Stomach (tissue), 9 donors: ENCODE data around the gene RAB27A. TPM values are rescaled to one million over a fixed set of nuclear protein-coding genes. Genes with fewer than 3 reads are reported as not detected.
"Not testable (repeated sequence)": the region's sequence is repeated elsewhere in the genome, so short reads cannot be mapped to it uniquely, and the experiment has no call there.

Experiments
- DNase-seq, 2 donors: peaks; one replicate each; pipeline versions ENCODE4 v3.0.0 to v3.0.0-alpha.2; 2013 to 2019
- H3K27ac ChIP-seq, 5 donors: fragments of 200-600 bp in 4 of 5; sonication (generic) in 4 of 5; one replicate each; pipeline ENCODE4 v1.5.1; 2013 to 2019; ENCODE audit warnings: mild to moderate bottlenecking in 1 of 5, moderate library complexity in 1 of 5
- H3K27me3 ChIP-seq, 3 donors: fragments of 200-600 bp; sonication (generic); one replicate each; pipeline ENCODE4 v1.5.1; 2017 to 2019; ENCODE audit warnings: mixed run types in 1 of 3
- H3K36me3 ChIP-seq, 4 donors: fragments of 200-600 bp; sonication (generic); 1 replicate in 3 of 4; 2 replicates in 1 of 4; pipeline ENCODE4 v1.5.1; 2016 to 2019
- H3K4me1 ChIP-seq, 4 donors: fragments of 200-600 bp; sonication (generic); one replicate each; pipeline ENCODE4 v1.5.1; 2016 to 2019
- H3K4me3 ChIP-seq, 4 donors: fragments of 200-600 bp; sonication (generic) in 3 of 4; one replicate each; pipeline ENCODE4 v1.5.1; 2016 to 2019; ENCODE audit warnings: mild to moderate bottlenecking in 1 of 4
- H3K9me3 ChIP-seq, 4 donors: fragments of 200-600 bp; sonication (generic); one replicate each; pipeline ENCODE4 v1.5.1; 2016 to 2019
- EP300 ChIP-seq: sonication (generic); formaldehyde crosslinking; IDR thresholded peaks from one replicate; pipeline ENCODE4 v1.6.1; 2017; ENCODE audit warnings: antibody characterized with exemption
- POLR2A ChIP-seq, 4 donors: fragments of 450-650 bp; IDR thresholded peaks; one replicate each; pipeline ENCODE4 v1.6.1; 2016; ENCODE audit warnings: antibody characterized with exemption in 4 of 4, control low read depth in 2 of 4, mild to moderate bottlenecking in 1 of 4, moderate library complexity in 1 of 4
- POLR2AphosphoS5 ChIP-seq, 3 donors: sonication (generic); formaldehyde crosslinking; IDR thresholded peaks; one replicate each; pipeline ENCODE4 v1.6.1; 2016; ENCODE audit warnings: antibody characterized with exemption in 3 of 3
- WGBS, 5 donors: extraction: QIAGEN DNeasy Blood & Tissue Kit in 3 of 5; methylation state at CpG; one replicate each; pipeline versions ENCODE4 v1.1.5 to v1.1.7; 2013 to 2018; 5-methylcytosine and 5-hydroxymethylcytosine counted together
- intact Hi-C: fragments of 100-400 bp; cut with DNase I; formaldehyde crosslinking; loops from one replicate; pipeline ENCODE4 v1.15.1; 2023; ENCODE audit warnings: low total_unique reads
- polyA plus RNA-seq, 3 donors: library from polyadenylated mRNA; stranded (reverse); fragments of 200-250 nt; gene quantifications; one replicate each; pipeline ENCODE4 v1.2.3, GENCODE V29; 2013
- total RNA-seq, 5 donors: library from RNA; depleted of rRNA; stranded (reverse); fragments of >200 nt; gene quantifications; one replicate each; pipeline versions ENCODE4 v1.1.0 to v1.2.3, GENCODE V29; 2014 to 2016
- TF ChIP-seq, protein P1 (sequence below), 7 experiments: fragments of 450-650 bp in 4 of 7; fragments of 200-600 bp in 3 of 7; sonication (generic) in 3 of 7; IDR thresholded peaks; one replicate each; pipeline ENCODE4 v1.5.1; 2016 to 2019; ENCODE audit warnings: antibody characterized with exemption in 7 of 7, control low read depth in 2 of 7, mild to moderate bottlenecking in 1 of 7
- donor health status: healthy with polysubstance abuse.
- donor health status: Bipolar disorder and iron deficiency.
- donor health status: healthy.

The RAB27A gene
- total and polyA plus RNA-seq, 8 donors, result 4.3 to 146 (median 58.1) TPM

DNA sequence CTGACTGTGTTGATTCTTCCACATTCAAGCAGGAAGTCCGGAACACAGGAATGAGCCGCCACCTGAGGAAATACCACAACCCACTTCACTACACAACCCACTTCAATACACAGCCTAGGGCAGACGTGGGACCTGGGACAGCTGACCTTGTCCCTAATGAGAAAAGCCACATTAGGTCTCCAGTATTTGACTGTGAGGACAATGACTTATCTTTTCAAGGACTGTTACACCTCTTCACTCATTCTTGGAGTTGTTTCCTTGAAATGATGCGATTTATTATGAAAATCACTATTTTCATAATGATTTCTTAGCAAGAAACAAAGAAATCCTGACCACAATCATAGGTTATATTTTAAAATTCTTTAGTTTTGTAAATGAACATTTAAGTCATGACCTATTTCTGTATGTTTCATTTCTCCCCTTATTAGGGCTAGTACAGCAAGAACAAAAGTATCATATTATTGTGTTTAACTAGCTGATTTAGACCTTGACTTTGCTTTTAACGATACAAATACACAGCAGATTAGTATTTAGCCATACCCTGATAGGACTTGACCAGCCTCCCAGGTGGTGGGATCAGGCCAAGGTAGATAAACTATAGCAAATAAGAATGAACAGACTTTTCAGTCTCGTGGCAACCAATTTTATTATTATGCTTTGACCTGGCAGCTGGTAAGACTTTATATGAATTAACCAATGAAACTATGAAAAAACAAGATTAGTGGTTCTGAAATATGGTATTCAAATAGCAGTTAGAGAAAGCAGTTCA, 6.0 kb downstream of the RAB27A start:
- Histone ChIP-seq H3K27ac (peak overlapping the region; percentile 74 to 95 (median 81)), H3K27me3 (no peaks in the 10 kb centered on the region), H3K36me3 (no peaks in the 10 kb centered on the region), H3K9me3 (no peaks in the 10 kb centered on the region), H3K4me1 (peaks cover 48 to 94% (median 70%) of the 10 kb centered on the region in 4 donors), H3K4me3 (peak overlapping the region in 3 of 4 donors; percentile 0 to 7 (median 3))
- intact Hi-C loops, result no loop called here
- 20 to 48% (median 44%) methylated on average over 6 of the region's 6 CpGs for WGBS, 5 donors
- no peak for TF ChIP-seq POLR2A (IDR thresholded peaks at IDR 0.05)
- TF ChIP-seq POLR2AphosphoS5 (IDR thresholded peaks at IDR 0.05), result peak in 1 of 3 donors; percentile 60
- TF ChIP-seq, protein P1, sequence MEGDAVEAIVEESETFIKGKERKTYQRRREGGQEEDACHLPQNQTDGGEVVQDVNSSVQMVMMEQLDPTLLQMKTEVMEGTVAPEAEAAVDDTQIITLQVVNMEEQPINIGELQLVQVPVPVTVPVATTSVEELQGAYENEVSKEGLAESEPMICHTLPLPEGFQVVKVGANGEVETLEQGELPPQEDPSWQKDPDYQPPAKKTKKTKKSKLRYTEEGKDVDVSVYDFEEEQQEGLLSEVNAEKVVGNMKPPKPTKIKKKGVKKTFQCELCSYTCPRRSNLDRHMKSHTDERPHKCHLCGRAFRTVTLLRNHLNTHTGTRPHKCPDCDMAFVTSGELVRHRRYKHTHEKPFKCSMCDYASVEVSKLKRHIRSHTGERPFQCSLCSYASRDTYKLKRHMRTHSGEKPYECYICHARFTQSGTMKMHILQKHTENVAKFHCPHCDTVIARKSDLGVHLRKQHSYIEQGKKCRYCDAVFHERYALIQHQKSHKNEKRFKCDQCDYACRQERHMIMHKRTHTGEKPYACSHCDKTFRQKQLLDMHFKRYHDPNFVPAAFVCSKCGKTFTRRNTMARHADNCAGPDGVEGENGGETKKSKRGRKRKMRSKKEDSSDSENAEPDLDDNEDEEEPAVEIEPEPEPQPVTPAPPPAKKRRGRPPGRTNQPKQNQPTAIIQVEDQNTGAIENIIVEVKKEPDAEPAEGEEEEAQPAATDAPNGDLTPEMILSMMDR (IDR thresholded peaks at IDR 0.05), result no peak
- peak; percentile 58 to 69 for DNase-seq

DNA sequence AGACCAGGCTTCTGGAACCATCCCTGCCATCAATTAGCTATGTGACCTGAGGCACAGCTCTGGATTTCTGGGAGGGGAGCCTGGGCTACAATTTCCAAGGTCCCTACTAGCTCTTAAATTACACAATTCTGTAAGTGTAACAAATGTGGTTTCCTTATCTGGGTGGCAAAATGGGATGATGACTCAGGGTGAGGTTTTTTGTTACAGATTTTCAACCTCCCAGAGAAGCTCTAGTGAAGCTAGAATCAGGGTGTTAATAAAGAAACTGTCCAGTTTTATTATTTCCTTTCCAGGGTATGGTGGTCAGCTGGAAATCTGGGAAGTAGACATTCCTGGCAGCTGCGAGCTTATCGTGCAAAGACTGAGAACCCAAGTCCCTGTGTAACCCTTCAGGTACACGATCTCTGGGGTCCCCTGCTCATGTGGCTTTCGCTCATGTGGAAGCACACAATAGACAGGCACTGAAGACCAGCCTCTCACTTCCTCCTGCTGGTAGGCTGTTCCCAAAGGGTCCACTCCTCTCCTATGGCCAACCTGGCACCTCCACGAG, 7.3 kb downstream of the RAB27A start:
- H3K4me3 ChIP-seq, result peak overlapping the region in 2 of 4 donors; percentile 3 to 7
- peaks cover 49 to 92% (median 69%) of the 10 kb centered on the region in 4 donors for H3K4me1 ChIP-seq
- H3K9me3 ChIP-seq, result no peaks in the 10 kb centered on the region
- intact Hi-C loops, result no loop called here
- no peaks in the 10 kb centered on the region for H3K36me3 ChIP-seq
- WGBS, 5 donors, result 33 to 66% (median 54%) methylated on average over 5 of the region's 5 CpGs
- DNase-seq, result peak in 1 of 2 donors; percentile 27
- TF ChIP-seq POLR2AphosphoS5 (IDR thresholded peaks at IDR 0.05) (peak in 1 of 3 donors; percentile 32), POLR2A (IDR thresholded peaks at IDR 0.05) (no peak)
- H3K27me3 ChIP-seq, result no peaks in the 10 kb centered on the region
- H3K27ac ChIP-seq, result peak overlapping the region; percentile 74 to 95 (median 81)

DNA sequence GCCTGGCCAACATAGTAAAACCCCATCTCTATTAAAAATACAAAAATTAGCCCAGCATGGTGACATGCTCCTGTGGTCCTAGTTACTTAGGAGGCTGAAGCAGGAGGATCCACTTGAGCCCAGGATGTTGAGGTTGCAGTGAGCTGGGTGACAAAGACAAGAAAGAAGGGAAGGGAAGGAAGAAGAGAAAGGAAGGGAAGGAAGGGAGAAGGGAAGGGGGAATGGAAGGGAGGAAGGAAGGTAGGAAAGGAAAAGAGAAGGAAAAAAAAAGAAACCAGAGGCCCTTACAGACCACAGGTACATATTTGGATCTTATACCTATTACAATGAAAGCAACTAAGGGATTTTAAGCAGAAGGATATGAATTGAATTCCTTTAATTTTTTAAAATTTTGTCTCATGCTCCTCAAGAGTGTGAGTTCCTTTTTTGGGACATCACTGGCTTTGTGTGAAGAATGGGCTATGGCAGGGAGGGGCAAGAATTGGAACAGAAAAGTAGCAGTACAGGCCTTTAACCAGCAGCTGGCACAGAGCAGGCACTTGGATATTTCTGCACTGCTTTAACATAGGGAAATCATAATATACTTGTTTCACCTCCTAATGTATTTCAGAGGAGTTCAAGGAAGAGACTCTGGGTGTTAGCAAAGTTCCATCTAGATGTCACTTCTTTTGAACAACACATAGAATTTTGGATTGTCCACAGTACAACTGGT, 7.9 kb downstream of the RAB27A start:
- intact Hi-C loops, result no loop called here
- peaks cover 51 to 93% (median 69%) of the 10 kb centered on the region in 4 donors for H3K4me1 ChIP-seq
- H3K9me3 ChIP-seq, result no peaks in the 10 kb centered on the region
- DNase-seq, result no peak
- no peak overlapping the region for H3K4me3 ChIP-seq
- H3K27me3 ChIP-seq, result no peaks in the 10 kb centered on the region
- no peaks in the 10 kb centered on the region for H3K36me3 ChIP-seq
- H3K27ac ChIP-seq, result peak overlapping the region in 4 of 5 donors; percentile 74 to 95 (median 79)
- TF ChIP-seq, protein P1 (IDR thresholded peaks at IDR 0.05), result no peak
- TF ChIP-seq EP300 (no peak), POLR2A (IDR thresholded peaks at IDR 0.05) (no peak), POLR2AphosphoS5 (IDR thresholded peaks at IDR 0.05) (no peak)

DNA sequence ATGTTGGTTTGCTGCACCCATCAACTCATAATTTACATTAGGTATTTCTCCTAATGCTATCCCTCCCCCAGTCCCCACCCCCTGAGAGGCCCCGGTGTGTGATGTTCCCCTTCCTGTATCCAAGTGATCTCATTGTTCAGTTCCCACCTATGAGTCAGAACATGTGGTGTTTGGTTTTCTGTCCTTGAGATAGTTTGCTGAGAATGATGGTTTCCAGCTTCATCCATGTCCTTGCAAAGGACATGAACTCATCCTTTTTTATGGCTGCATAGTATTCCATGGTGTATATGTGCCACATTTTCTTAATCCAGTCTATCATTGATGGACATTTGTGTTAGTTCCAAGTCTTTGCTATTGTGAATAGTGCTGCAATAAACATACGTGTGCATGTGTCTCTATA, 9.0 kb downstream of the RAB27A start:
- DNase-seq, H3K4me3 ChIP-seq, H3K36me3 ChIP-seq, H3K9me3 ChIP-seq, H3K27me3 ChIP-seq, intact Hi-C loops: not testable (repeated sequence)
- peak overlapping the region in 3 of 5 donors; percentile 48 to 95 (median 76) for H3K27ac ChIP-seq
- 75 to 92% (median 82%) methylated on average over 2 of the region's 2 CpGs for WGBS, 5 donors
- peaks cover 43 to 93% (median 67%) of the 10 kb centered on the region in 4 donors for H3K4me1 ChIP-seq

DNA sequence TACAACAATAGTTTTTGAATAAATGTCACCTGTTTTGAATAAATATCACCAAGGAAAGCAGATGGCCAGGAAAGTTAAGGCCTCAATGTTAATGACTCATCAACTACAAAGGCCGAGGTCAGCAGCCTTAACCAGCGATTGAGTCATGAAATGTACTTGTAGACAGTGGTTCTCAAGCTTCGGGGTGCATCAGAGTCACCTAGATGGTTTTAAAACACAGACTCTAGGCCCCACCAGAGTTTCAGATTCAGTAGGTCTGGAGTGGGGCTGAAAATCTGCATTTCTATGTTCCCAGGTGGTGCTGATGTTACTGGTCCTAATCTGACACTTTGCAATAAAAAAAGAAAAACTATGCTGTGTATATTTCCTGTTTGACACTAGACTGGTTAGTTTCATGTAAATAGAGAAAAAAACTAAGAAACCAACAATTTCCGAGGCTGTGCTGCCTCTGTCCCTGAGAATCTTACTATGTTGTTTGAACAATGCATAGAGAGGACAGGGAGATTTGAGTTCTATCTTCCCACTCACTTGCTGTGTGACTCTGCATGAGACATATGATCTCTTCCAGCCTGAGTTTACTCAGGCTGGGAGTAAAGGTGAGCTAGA, 9.8 kb downstream of the RAB27A start:
- intact Hi-C loops, result no loop called here
- Histone ChIP-seq H3K27me3 (no peaks in the 10 kb centered on the region), H3K4me1 (peaks cover 43 to 93% (median 63%) of the 10 kb centered on the region in 4 donors), H3K9me3 (no peaks in the 10 kb centered on the region), H3K36me3 (no peaks in the 10 kb centered on the region), H3K4me3 (no peak overlapping the region), H3K27ac (peak overlapping the region in 4 of 5 donors; percentile 48 to 95 (median 68))
- no peak for TF ChIP-seq POLR2A (IDR thresholded peaks at IDR 0.05)
- TF ChIP-seq POLR2AphosphoS5 (IDR thresholded peaks at IDR 0.05), result peak in 1 of 3 donors; percentile 50
- DNase-seq, result no peak
- WGBS, 5 donors, result 45 to 61% (median 53%) methylated on average over 4 of the region's 4 CpGs
